ENCODE results near the gene BAHCC1.

Gene BAHCC1

GRCh38 chr17:81368161-81369022, 26.9 kb upstream of the BAHCC1 start:
- no peak for DNase-seq

- no peak for DNase-seq
Measured at GRCh38 chr17:81370294-81370693, 25.0 kb upstream of the BAHCC1 start.

- no peak for DNase-seq
Measured at GRCh38 chr17:81371910-81372760, 23.1 kb upstream of the BAHCC1 start.

- DNase-seq: no peak
Measured at GRCh38 chr17:81373536-81374160, 21.6 kb upstream of the BAHCC1 start.

GRCh38 chr17:81374890-81375289, 20.4 kb upstream of the BAHCC1 start:
- DNase-seq: no peak

- no peak for DNase-seq
Measured at GRCh38 chr17:81376946-81377714, 18.1 kb upstream of the BAHCC1 start.

GRCh38 chr17:81378941-81379511, 16.2 kb upstream of the BAHCC1 start:
- no peak for DNase-seq

GRCh38 chr17:81379523-81379942, 15.7 kb upstream of the BAHCC1 start:
- no peak for DNase-seq

- DNase-seq: no peak
Measured at GRCh38 chr17:81380131-81380530, 15.1 kb upstream of the BAHCC1 start.

- no peak for DNase-seq
Measured at GRCh38 chr17:81380666-81381518, 14.4 kb upstream of the BAHCC1 start.

- DNase-seq: no peak
Measured at GRCh38 chr17:81381632-81382577, 13.4 kb upstream of the BAHCC1 start.

GRCh38 chr17:81382851-81383250, 12.4 kb upstream of the BAHCC1 start:
- DNase-seq: no peak

- no peak for DNase-seq
Measured at GRCh38 chr17:81383504-81384421, 11.5 kb upstream of the BAHCC1 start.

GRCh38 chr17:81384929-81385319, 10.3 kb upstream of the BAHCC1 start:
- DNase-seq: no peak

- DNase-seq: no peak
Measured at GRCh38 chr17:81385320-81386111, 9.7 kb upstream of the BAHCC1 start.

- DNase-seq: no peak
Measured at GRCh38 chr17:81386141-81386645, 9.1 kb upstream of the BAHCC1 start.

- no peak for DNase-seq
Measured at GRCh38 chr17:81386646-81387099, 8.6 kb upstream of the BAHCC1 start.
